ENCODE data around the gene DLG1. TPM values are rescaled to one million over a fixed set of nuclear protein-coding genes. Genes with fewer than 3 reads are reported as not detected.

Gene DLG1
- total and polyA plus RNA-seq, 9 of the 15 experiments (the other 6 are each of a cell fraction or from before 2014, with no cell fraction given): 9.4 to 63.5 (median 43.6) TPM

DNA sequence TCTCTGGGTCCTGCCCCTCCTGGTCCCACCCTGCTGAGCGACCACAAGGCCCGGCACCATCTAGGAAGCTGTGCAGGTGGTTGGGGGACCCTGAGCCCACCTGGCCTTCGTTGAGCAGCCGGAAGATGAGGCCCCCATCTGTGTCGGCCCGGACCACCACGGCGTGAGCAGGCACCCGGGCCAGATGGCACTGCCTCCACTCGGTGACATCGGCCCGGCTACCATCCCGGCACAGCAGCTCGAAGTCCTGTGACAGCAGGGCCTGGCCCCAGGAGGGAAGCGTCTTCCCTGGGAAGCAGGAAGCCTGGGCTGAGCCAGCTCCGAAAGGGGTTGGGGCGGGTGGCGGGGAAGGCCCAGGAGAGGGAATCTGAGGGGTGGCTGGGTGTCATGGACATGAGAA is 281.4 kb downstream of the DLG1 start:
- TF ChIP-seq POLR2G (IDR thresholded peaks at IDR 0.05; ENCODE audit: low read depth, low read length) (peak; percentile 39), MXD1 (CRISPR knock-in tag; IDR thresholded peaks at IDR 0.05; ENCODE audit: borderline replicate concordance, poor library complexity, severe bottlenecking) (no peak)
- Histone ChIP-seq H3K27ac (ENCODE audit: extremely low read depth, low read depth, low read length) (no peak overlapping the region), H3K9ac (ENCODE audit: insufficient read depth in 1 of 2, low read depth in 2 of 2, low read length in 2 of 2) (peak overlapping the region in 1 of 2 experiments; percentile 20; a peak in 1 of 4 replicates), H3K36me3 (ENCODE audit: control insufficient read depth, insufficient read depth, low read length) (no peaks in the 10 kb centered on the region), H3K4me2 (ENCODE audit: insufficient read depth, low read length) (no peak overlapping the region), H3K4me3 (no peak overlapping the region), H3K27me3 (ENCODE audit: control insufficient read depth in 2 of 2, insufficient read depth in 2 of 2, low read length in 2 of 2) (peaks cover 11% of the 10 kb centered on the region in 2 experiments; a peak in 4 of 5 replicates), H3K79me2 (ENCODE audit: control insufficient read depth, insufficient read depth, low read length) (no peaks in the 10 kb centered on the region), H4K20me1 (replicated peaks; ENCODE audit: control insufficient read depth, insufficient read depth, low read length) (peaks cover 5% of the 10 kb centered on the region; the same call in 1 of the 2 replicates), H3K4me1 (replicated peaks in 1 of 2; ENCODE audit: control insufficient read depth in 2 of 2, insufficient read depth in 2 of 2, low read length in 2 of 2) (peaks cover 3 to 35% of the 10 kb centered on the region in 2 experiments; a peak in 3 of 5 replicates), H2AFZ (ENCODE audit: low read depth, low read length) (no peak overlapping the region), H3K9me1 (ENCODE audit: control insufficient read depth, insufficient read depth, low read length) (peaks cover 3% of the 10 kb centered on the region), H3K9me3 (replicated peaks; ENCODE audit: control insufficient read depth, insufficient read depth, low read depth, low read length) (no peaks in the 10 kb centered on the region)
- DNase-seq (ENCODE audit: extremely low read depth in 1 of 4, low spot score in 3 of 4) (no peak), ATAC-seq (no peak), FAIRE-seq (no peak)
- CTCF ChIA-PET (ENCODE audit: low intra/inter-chr PET ratio): no interaction called here
- in situ Hi-C loops (cut with MboI): no loop called here
- POLR2A ChIA-PET: interaction anchor here (0.6 to 1.8 kb wide), 4 partner anchors 11 to 452 kb away, joined by 3 to 9 read pairs (median 4); no protein-coding TSS in a partner anchor
- BruUV-seq (replicated peaks): no TSS peak
- WGBS (ENCODE audit: insufficient coverage, low coverage, missing lambda C conversion rate): 63% methylated on average over 6 of the region's 18 CpGs
- intact Hi-C loops (cut with micrococcal nuclease): no loop called here
